DMS153 (cell line): ENCODE results near the gene NISCH.

Experiments used
- DNase-seq: peaks from one replicate; lab custom pipeline; 2025; lab: John Stamatoyannopoulos, UW

Gene NISCH

GRCh38 chr3:52435246-52436101 is 19.9 kb upstream of the NISCH start:
- DNase-seq, result no peak

GRCh38 chr3:52436500-52437149 is 18.8 kb upstream of the NISCH start:
- DNase-seq, result no peak

- DNase-seq, result no peak
Measured at GRCh38 chr3:52437326-52438103, 17.9 kb upstream of the NISCH start.

- no peak for DNase-seq
Measured at GRCh38 chr3:52438104-52438376, 17.4 kb upstream of the NISCH start.

GRCh38 chr3:52438579-52439425 is 16.6 kb upstream of the NISCH start:
- no peak for DNase-seq

GRCh38 chr3:52439426-52440248 is 15.8 kb upstream of the NISCH start:
- no peak for DNase-seq

- no peak for DNase-seq
Measured at GRCh38 chr3:52440249-52440551, 15.2 kb upstream of the NISCH start.

- DNase-seq, result no peak
Measured at GRCh38 chr3:52440671-52441070, 14.7 kb upstream of the NISCH start.

GRCh38 chr3:52441091-52441771 is 14.2 kb upstream of the NISCH start:
- no peak for DNase-seq

GRCh38 chr3:52441772-52442332 is 13.6 kb upstream of the NISCH start:
- DNase-seq, result no peak

GRCh38 chr3:52442409-52443267 is 12.8 kb upstream of the NISCH start:
- DNase-seq, result no peak

GRCh38 chr3:52443268-52443610 is 12.2 kb upstream of the NISCH start:
- DNase-seq, result no peak

- no peak for DNase-seq
Measured at GRCh38 chr3:52443791-52444687, 11.4 kb upstream of the NISCH start.

GRCh38 chr3:52444860-52445793 is 10.3 kb upstream of the NISCH start, which contains the start of gene SEMA3G:
Gene SEMA3G (minus strand): TSS chr3:52445103. CDS start chr3:52445027, 76 bp downstream.
- DNase-seq, result no peak

GRCh38 chr3:52446042-52446441 is 9.4 kb upstream of the NISCH start:
- no peak for DNase-seq

- DNase-seq, result no peak
Measured at GRCh38 chr3:52446631-52447511, 8.5 kb upstream of the NISCH start.
